IPS DF 6.9 (cell line): Measurements from ENCODE around the gene COA8.

Source experiments
- DNase-seq: peaks from one replicate; pipeline ENCODE4 v3.0.0-alpha.2; 2013; ENCODE audit warnings: low read depth, low spot score
- H3K27ac ChIP-seq: one replicate; pipeline ENCODE4 v1.5.1; 2013; ENCODE audit warnings: low read length, control low read depth
- H3K27me3 ChIP-seq: 2 replicates; pipeline ENCODE4 v1.6.1; 2013; ENCODE audit warnings: mild to moderate bottlenecking, low read length; ENCODE audit not compliant: control insufficient read depth, insufficient read depth
- H3K36me3 ChIP-seq: 2 replicates; pipeline ENCODE4 v1.6.1; 2013; ENCODE audit warnings: low read length; ENCODE audit not compliant: control insufficient read depth, insufficient read depth
- H3K4me1 ChIP-seq: 2 replicates; pipeline ENCODE4 v1.6.1; 2013; ENCODE audit warnings: low read length; ENCODE audit not compliant: control insufficient read depth, insufficient read depth
- H3K4me3 ChIP-seq: 2 replicates; pipeline ENCODE4 v1.5.1; 2013; ENCODE audit warnings: mild to moderate bottlenecking, low read length
- H3K9me3 ChIP-seq: 2 replicates; pipeline ENCODE4 v1.6.1; 2013; ENCODE audit warnings: low read length, inconsistent platforms; ENCODE audit not compliant: control insufficient read depth, insufficient read depth
- WGBS: extraction: QIAGEN DNeasy Blood & Tissue Kit; methylation state at CpG from one replicate; pipeline ENCODE4 v1.1.7; 2013; ENCODE audit warnings: mixed read lengths, missing lambda C conversion rate; ENCODE audit not compliant: insufficient read length, insufficient coverage; 5-methylcytosine and 5-hydroxymethylcytosine counted together

The COA8 gene

GRCh38 chr14:103551338-103551762, 11.4 kb upstream of the COA8 start:
- WGBS = no CpG with 5 or more reads among the region's 17 CpGs
- no peaks in the 10 kb centered on the region for H3K27me3 ChIP-seq
- H3K36me3 ChIP-seq = no peaks in the 10 kb centered on the region
- DNase-seq = no peak
- no peak overlapping the region for H3K27ac ChIP-seq
- H3K4me1 ChIP-seq = peaks cover 3% of the 10 kb centered on the region
- H3K4me3 ChIP-seq = no peak overlapping the region
- H3K9me3 ChIP-seq = no peaks in the 10 kb centered on the region

GRCh38 chr14:103552011-103552845, 10.5 kb upstream of the COA8 start:
- no peaks in the 10 kb centered on the region; the same call in 1 of the 2 replicates for H3K4me1 ChIP-seq
- no CpG with 5 or more reads among the region's 18 CpGs for WGBS
- H3K27ac ChIP-seq = no peak overlapping the region

GRCh38 chr14:103552846-103553210, 9.9 kb upstream of the COA8 start:
- Histone ChIP-seq H3K36me3 (no peaks in the 10 kb centered on the region), H3K4me3 (no peak overlapping the region), H3K27ac (no peak overlapping the region), H3K27me3 (no peaks in the 10 kb centered on the region), H3K4me1 (no peaks in the 10 kb centered on the region; the same call in 1 of the 2 replicates), H3K9me3 (no peaks in the 10 kb centered on the region)
- WGBS = no CpG with 5 or more reads among the region's 11 CpGs
- no peak for DNase-seq

More at GRCh38 chr14:103552011-103552845, 10.5 kb upstream of the COA8 start:
- H3K9me3 ChIP-seq = no peaks in the 10 kb centered on the region
- H3K4me3 ChIP-seq = no peak overlapping the region
- H3K36me3 ChIP-seq = no peaks in the 10 kb centered on the region
- no peak for DNase-seq
- no peaks in the 10 kb centered on the region for H3K27me3 ChIP-seq

GRCh38 chr14:103555559-103556337, 7.0 kb upstream of the COA8 start:
- DNase-seq = no peak
- Histone ChIP-seq H3K27ac (no peak overlapping the region), H3K27me3 (no peaks in the 10 kb centered on the region), H3K4me3 (no peak overlapping the region), H3K36me3 (peaks cover 3% of the 10 kb centered on the region; the same call in 1 of the 2 replicates), H3K4me1 (no peaks in the 10 kb centered on the region; the same call in 1 of the 2 replicates), H3K9me3 (no peaks in the 10 kb centered on the region)
- WGBS = no CpG with 5 or more reads among the region's 15 CpGs

GRCh38 chr14:103556946-103557758, 5.6 kb upstream of the COA8 start:
- H3K27me3 ChIP-seq = no peaks in the 10 kb centered on the region
- no peak for DNase-seq
- no peaks in the 10 kb centered on the region for H3K9me3 ChIP-seq
- no peaks in the 10 kb centered on the region for H3K4me1 ChIP-seq
- H3K36me3 ChIP-seq = peaks cover 3% of the 10 kb centered on the region; the same call in 1 of the 2 replicates
- WGBS = no CpG with 5 or more reads among the region's 15 CpGs
- H3K4me3 ChIP-seq = no peak overlapping the region
- H3K27ac ChIP-seq = no peak overlapping the region

- WGBS = no CpG with 5 or more reads among the region's 16 CpGs
- Histone ChIP-seq H3K27me3 (no peaks in the 10 kb centered on the region), H3K9me3 (no peaks in the 10 kb centered on the region), H3K4me3 (no peak overlapping the region), H3K27ac (no peak overlapping the region), H3K4me1 (no peaks in the 10 kb centered on the region), H3K36me3 (peaks cover 3% of the 10 kb centered on the region; the same call in 1 of the 2 replicates)
- no peak for DNase-seq
Measured at GRCh38 chr14:103558071-103558882, 4.5 kb upstream of the COA8 start.

GRCh38 chr14:103559766-103560165, 3.0 kb upstream of the COA8 start:
- Histone ChIP-seq H3K9me3 (no peaks in the 10 kb centered on the region), H3K4me1 (no peaks in the 10 kb centered on the region), H3K27me3 (no peaks in the 10 kb centered on the region), H3K36me3 (peaks cover 3% of the 10 kb centered on the region; the same call in 1 of the 2 replicates), H3K27ac (no peak overlapping the region), H3K4me3 (no peak overlapping the region)
- WGBS = no CpG with 5 or more reads among the region's 9 CpGs
- no peak for DNase-seq

- no peak for DNase-seq
- Histone ChIP-seq H3K27ac (no peak overlapping the region), H3K27me3 (no peaks in the 10 kb centered on the region), H3K4me3 (no peak overlapping the region), H3K9me3 (no peaks in the 10 kb centered on the region), H3K36me3 (peaks cover 3% of the 10 kb centered on the region; the same call in 1 of the 2 replicates), H3K4me1 (no peaks in the 10 kb centered on the region)
- WGBS = no CpG with 5 or more reads among the region's 8 CpGs
Measured at GRCh38 chr14:103560691-103561090, 2.1 kb upstream of the COA8 start.

GRCh38 chr14:103561381-103562178, 1.2 kb upstream of the COA8 start:
- no peak overlapping the region for H3K27ac ChIP-seq
- H3K4me3 ChIP-seq = peak overlapping the region; percentile 99
- H3K27me3 ChIP-seq = no peaks in the 10 kb centered on the region
- H3K36me3 ChIP-seq = peaks cover 3% of the 10 kb centered on the region; the same call in 1 of the 2 replicates
- no peaks in the 10 kb centered on the region for H3K9me3 ChIP-seq
- no peaks in the 10 kb centered on the region for H3K4me1 ChIP-seq
- WGBS = no CpG with 5 or more reads among the region's 36 CpGs
- DNase-seq = no peak
